HUES6 (cell line): ENCODE measurements around the gene TNFSF13.
A peak's percentile ranks its signal among the peaks of the same experiment; 100 is the strongest.

ENCODE experiments used
- H3K27ac ChIP-seq: 2 replicates; pipeline ENCODE4 v1.7.0; 2013; ENCODE audit warnings: low read depth, mild to moderate bottlenecking, low read length, inconsistent platforms
- H3K27me3 ChIP-seq: 2 replicates; pipeline ENCODE4 v1.6.1; 2013; ENCODE audit warnings: low read length; ENCODE audit not compliant: control insufficient read depth, insufficient read depth
- H3K36me3 ChIP-seq: 2 replicates; pipeline ENCODE4 v1.6.1; 2013; ENCODE audit warnings: low read length; ENCODE audit not compliant: control insufficient read depth, insufficient read depth
- H3K4me1 ChIP-seq: 2 replicates; pipeline ENCODE4 v1.6.1; 2013; ENCODE audit warnings: low read length; ENCODE audit not compliant: control insufficient read depth, insufficient read depth
- H3K4me3 ChIP-seq: 2 replicates; pipeline ENCODE4 v1.5.1; 2013; ENCODE audit warnings: low read depth, low read length
- H3K9ac ChIP-seq: one replicate; pipeline ENCODE4 v1.6.1; 2013; ENCODE audit warnings: mild to moderate bottlenecking, low read length
- H3K9me3 ChIP-seq: 2 replicates; pipeline ENCODE4 v1.6.1; 2013; ENCODE audit warnings: low read depth, low read length; ENCODE audit not compliant: control insufficient read depth, insufficient read depth

Gene TNFSF13

DNA sequence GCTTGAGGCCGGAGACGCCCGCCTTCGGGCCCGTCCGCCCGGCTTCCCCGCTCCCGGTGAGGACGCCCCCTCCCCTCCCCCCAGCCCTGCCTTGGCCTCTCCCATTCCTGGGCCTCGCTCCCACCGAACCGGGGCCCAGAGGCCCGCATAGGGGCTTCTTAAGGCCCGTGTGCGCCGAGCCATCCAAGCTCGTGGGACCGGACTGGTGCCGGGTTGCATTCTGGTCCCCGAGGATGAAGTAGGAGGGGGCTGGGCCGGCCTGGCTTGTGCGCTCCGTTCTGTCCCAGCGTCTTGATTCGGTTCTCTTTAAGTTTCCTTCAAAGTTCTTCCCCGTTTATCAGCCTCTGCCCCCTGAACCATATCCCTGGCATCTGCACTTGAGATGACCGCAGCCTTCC lies 3.7 kb downstream of the TNFSF13 start:
- Histone ChIP-seq H3K36me3 (peaks cover 35% of the 10 kb centered on the region), H3K9me3 (no peaks in the 10 kb centered on the region), H3K27me3 (no peaks in the 10 kb centered on the region), H3K9ac (peak overlapping the region; percentile 76), H3K27ac (peak overlapping the region; percentile 78; the same call in 1 of the 2 replicates), H3K4me3 (peak overlapping the region; percentile 88), H3K4me1 (peaks cover 36% of the 10 kb centered on the region)

DNA sequence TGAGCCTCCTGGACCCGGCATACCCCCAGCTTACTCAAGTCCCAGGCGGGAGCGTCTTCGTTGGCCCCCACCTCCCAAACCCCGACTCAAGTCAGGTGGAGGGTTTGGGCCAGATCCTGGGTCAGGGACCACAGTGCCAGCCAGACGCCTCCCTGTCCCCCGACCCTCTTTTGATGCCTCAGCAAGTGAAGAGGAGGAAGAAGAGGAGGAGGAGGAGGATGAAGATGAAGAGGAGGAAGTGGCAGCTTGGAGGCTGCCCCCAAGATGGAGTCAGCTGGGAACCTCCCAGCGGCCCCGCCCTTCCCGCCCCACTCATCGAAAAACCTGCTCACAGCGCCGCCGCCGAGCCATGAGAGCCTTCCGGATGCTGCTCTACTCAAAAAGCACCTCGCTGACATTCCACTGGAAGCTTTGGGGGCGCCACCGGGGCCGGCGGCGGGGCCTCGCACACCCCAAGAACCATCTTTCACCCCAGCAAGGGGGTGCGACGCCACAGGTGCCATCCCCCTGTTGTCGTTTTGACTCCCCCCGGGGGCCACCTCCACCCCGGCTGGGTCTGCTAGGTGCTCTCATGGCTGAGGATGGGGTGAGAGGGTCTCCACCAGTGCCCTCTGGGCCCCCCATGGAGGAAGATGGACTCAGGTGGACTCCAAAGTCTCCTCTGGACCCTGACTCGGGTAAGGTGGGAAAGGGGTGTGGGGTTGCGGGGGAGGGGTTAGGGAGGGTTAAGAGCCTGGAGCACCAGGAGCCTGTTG lies 4.7 kb downstream of the TNFSF13 start:
- Histone ChIP-seq H3K4me1 (peaks cover 25% of the 10 kb centered on the region), H3K4me3 (peak overlapping the region; percentile 88; the same call in 1 of the 2 replicates), H3K9me3 (no peaks in the 10 kb centered on the region), H3K9ac (no peak overlapping the region), H3K36me3 (peaks cover 40% of the 10 kb centered on the region), H3K27ac (no peak overlapping the region), H3K27me3 (no peaks in the 10 kb centered on the region)

GRCh38 chr17:7569571-7569970 lies 11.0 kb downstream of the TNFSF13 start:
- H3K9ac ChIP-seq = no peak overlapping the region
- no peaks in the 10 kb centered on the region for H3K9me3 ChIP-seq
- no peaks in the 10 kb centered on the region for H3K27me3 ChIP-seq
- H3K36me3 ChIP-seq = peaks cover 73% of the 10 kb centered on the region
- H3K4me1 ChIP-seq = peaks cover 2% of the 10 kb centered on the region; the same call in 1 of the 2 replicates
- no peak overlapping the region for H3K27ac ChIP-seq
- no peak overlapping the region for H3K4me3 ChIP-seq

GRCh38 chr17:7570351-7570750 lies 11.8 kb downstream of the TNFSF13 start:
- H3K4me3 ChIP-seq = no peak overlapping the region
- H3K4me1 ChIP-seq = peaks cover 10% of the 10 kb centered on the region; the same call in 1 of the 2 replicates
- H3K9ac ChIP-seq = no peak overlapping the region
- H3K9me3 ChIP-seq = no peaks in the 10 kb centered on the region
- peaks cover 73% of the 10 kb centered on the region for H3K36me3 ChIP-seq
- H3K27ac ChIP-seq = no peak overlapping the region
- H3K27me3 ChIP-seq = no peaks in the 10 kb centered on the region

DNA sequence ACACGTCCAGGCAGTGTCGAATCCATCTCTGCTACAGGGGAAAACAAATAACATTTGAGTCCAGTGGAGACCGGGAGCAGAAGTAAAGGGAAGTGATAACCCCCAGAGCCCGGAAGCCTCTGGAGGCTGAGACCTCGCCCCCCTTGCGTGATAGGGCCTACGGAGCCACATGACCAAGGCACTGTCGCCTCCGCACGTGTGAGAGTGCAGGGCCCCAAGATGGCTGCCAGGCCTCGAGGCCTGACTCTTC lies 13.7 kb downstream of the TNFSF13 start:
- peak overlapping the region; percentile 20; the same call in 1 of the 2 replicates for H3K27ac ChIP-seq
- no peaks in the 10 kb centered on the region for H3K27me3 ChIP-seq
- H3K9ac ChIP-seq = peak overlapping the region; percentile 89
- H3K36me3 ChIP-seq = peaks cover 76% of the 10 kb centered on the region
- H3K4me1 ChIP-seq = peaks cover 10% of the 10 kb centered on the region; the same call in 1 of the 2 replicates
- H3K9me3 ChIP-seq = no peaks in the 10 kb centered on the region
- H3K4me3 ChIP-seq = peak overlapping the region; percentile 82

GRCh38 chr17:7572588-7573323 lies 14.2 kb downstream of the TNFSF13 start:
- H3K36me3 ChIP-seq = peaks cover 77% of the 10 kb centered on the region
- H3K27ac ChIP-seq = peak overlapping the region; percentile 97
- H3K27me3 ChIP-seq = no peaks in the 10 kb centered on the region
- no peaks in the 10 kb centered on the region for H3K9me3 ChIP-seq
- peak overlapping the region; percentile 99 for H3K9ac ChIP-seq
- peaks cover 10% of the 10 kb centered on the region; the same call in 1 of the 2 replicates for H3K4me1 ChIP-seq
- H3K4me3 ChIP-seq = peak overlapping the region; percentile 89

- H3K9ac ChIP-seq = peak overlapping the region; percentile 99
- peak overlapping the region; percentile 89 for H3K4me3 ChIP-seq
- H3K27me3 ChIP-seq = no peaks in the 10 kb centered on the region
- no peaks in the 10 kb centered on the region for H3K9me3 ChIP-seq
- peak overlapping the region; percentile 97 for H3K27ac ChIP-seq
- peaks cover 82% of the 10 kb centered on the region for H3K36me3 ChIP-seq
- H3K4me1 ChIP-seq = peaks cover 10% of the 10 kb centered on the region; the same call in 1 of the 2 replicates
Observed at GRCh38 chr17:7573324-7574080, 15.0 kb downstream of the TNFSF13 start.

DNA sequence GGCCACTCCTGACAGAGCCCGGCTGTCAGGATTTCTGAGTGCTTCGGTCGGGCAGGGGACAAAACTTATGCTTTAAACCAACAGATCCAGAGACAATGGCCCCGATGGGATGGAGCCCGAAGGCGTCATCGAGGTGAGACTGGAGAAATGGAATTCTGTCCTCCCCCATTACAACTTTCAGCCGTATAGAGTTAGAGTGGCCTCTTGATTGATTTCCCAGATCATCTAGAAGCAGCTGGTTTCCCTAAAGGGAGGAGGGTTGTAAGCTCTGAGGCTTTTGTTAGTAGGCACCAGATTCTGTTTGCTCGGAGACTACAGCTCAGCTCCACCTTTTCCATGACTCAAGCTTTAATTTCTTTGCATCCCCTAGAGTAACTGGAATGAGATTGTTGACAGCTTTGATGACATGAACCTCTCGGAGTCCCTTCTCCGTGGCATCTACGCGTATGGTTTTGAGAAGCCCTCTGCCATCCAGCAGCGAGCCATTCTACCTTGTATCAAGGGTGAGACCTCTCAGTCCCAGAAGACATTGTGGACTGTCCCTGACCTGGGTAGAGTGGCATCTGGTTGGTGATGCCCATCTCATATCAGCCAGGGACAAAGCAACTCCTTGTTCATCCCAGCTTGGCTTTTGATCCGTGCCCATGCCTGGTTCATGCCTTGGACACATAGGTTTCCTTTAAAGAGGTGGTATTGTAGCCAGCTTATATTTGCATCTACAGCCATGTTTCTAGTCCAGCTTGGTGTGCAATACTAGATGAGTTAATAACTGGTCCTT lies 15.8 kb downstream of the TNFSF13 start:
- Histone ChIP-seq H3K4me1 (peaks cover 10% of the 10 kb centered on the region; the same call in 1 of the 2 replicates), H3K9ac (peak overlapping the region; percentile 99), H3K36me3 (peaks cover 81% of the 10 kb centered on the region), H3K9me3 (no peaks in the 10 kb centered on the region), H3K4me3 (peak overlapping the region; percentile 89), H3K27me3 (no peaks in the 10 kb centered on the region), H3K27ac (peak overlapping the region; percentile 97)

GRCh38 chr17:7575481-7575883 lies 16.9 kb downstream of the TNFSF13 start:
- no peak overlapping the region for H3K9ac ChIP-seq

GRCh38 chr17:7575959-7576358 lies 17.4 kb downstream of the TNFSF13 start:
- no peaks in the 10 kb centered on the region for H3K9me3 ChIP-seq
- 0 out of 2 replicates have a peak overlapping the region, but pooled peaks have one; percentile 89 for H3K4me3 ChIP-seq
- no peaks in the 10 kb centered on the region for H3K27me3 ChIP-seq
- H3K9ac ChIP-seq = no peak overlapping the region
- peaks cover 10% of the 10 kb centered on the region; the same call in 1 of the 2 replicates for H3K4me1 ChIP-seq
- H3K27ac ChIP-seq = no peak overlapping the region
- peaks cover 74% of the 10 kb centered on the region for H3K36me3 ChIP-seq

More at GRCh38 chr17:7575481-7575883, 16.9 kb downstream of the TNFSF13 start:
- H3K4me1 ChIP-seq = peaks cover 10% of the 10 kb centered on the region; the same call in 1 of the 2 replicates
- H3K4me3 ChIP-seq = peak overlapping the region; percentile 89; the same call in 1 of the 2 replicates
- H3K36me3 ChIP-seq = peaks cover 77% of the 10 kb centered on the region
- H3K9me3 ChIP-seq = no peaks in the 10 kb centered on the region
- H3K27me3 ChIP-seq = no peaks in the 10 kb centered on the region
- no peak overlapping the region for H3K27ac ChIP-seq
